DMS153 treated with DMSO at 0.1 percent for 48 hours (cell line): ENCODE data around the gene LMTK2.

Source experiments
- DNase-seq: peaks from one replicate; lab custom pipeline; 2025; ENCODE audit not compliant: unreplicated experiment; lab: John Stamatoyannopoulos, UW

The LMTK2 gene

DNA sequence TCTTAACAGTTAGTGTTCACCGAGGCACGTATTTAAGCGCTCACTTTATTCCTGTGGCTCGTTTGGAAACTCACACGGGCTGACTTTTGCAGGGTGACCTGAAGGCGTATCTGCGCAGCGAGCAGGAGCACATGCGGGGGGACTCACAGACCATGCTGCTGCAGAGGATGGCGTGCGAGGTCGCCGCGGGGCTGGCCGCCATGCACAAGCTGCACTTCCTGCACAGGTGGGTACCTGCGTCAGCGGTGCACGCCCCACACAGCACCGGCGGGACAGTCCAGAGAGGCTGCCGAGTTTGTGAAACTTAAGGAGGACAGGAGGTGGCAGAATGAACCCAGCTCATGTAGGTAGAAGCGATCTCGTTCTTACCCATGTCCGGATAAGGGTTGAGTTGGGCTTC is 64.8 kb downstream of the LMTK2 start:
- no peak for DNase-seq

DNA sequence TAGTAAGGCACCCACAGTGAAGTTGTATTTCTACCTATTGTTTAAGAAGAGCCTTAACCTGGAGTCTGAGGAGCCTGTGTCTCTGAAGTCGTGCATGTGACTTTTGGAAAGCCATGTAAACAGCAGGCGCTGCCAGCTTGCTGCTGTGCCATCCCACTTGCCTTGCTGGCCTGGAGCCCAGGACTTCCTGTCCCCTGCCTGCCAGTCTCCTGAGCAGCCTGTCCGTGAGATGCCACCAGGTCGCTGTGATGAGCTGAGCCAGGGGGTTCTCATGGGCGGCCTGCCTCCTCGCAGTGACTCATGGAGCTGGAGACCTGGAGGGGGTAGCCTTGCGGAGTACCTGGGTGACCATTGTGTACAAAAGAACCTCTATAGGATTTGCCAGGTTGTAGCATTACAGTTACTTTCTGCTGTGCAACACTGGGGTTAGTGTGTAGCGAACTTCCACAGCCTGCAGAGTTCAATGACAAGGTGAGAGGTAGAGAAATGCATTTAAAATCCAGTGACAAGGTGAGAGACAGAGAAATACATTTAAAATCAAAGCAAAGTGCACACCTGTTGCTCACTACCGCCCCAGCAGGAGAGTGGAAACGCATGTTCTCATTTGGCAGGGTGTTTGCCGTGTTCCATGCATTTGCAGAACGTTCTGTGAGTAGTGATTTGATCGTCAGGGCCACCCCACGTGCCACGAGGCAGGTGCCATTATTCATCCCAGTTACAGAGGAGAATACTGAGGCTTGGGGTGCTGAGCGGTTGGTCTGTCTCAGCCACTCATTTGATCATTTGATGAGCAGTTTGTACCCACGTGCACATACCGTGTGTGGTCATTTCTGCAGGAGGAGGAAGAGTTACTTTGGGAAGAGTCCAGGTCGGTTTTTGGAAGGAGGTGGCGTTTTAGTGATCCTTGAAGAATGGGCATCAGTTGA is 67.9 kb downstream of the LMTK2 start:
- DNase-seq: no peak

DNA sequence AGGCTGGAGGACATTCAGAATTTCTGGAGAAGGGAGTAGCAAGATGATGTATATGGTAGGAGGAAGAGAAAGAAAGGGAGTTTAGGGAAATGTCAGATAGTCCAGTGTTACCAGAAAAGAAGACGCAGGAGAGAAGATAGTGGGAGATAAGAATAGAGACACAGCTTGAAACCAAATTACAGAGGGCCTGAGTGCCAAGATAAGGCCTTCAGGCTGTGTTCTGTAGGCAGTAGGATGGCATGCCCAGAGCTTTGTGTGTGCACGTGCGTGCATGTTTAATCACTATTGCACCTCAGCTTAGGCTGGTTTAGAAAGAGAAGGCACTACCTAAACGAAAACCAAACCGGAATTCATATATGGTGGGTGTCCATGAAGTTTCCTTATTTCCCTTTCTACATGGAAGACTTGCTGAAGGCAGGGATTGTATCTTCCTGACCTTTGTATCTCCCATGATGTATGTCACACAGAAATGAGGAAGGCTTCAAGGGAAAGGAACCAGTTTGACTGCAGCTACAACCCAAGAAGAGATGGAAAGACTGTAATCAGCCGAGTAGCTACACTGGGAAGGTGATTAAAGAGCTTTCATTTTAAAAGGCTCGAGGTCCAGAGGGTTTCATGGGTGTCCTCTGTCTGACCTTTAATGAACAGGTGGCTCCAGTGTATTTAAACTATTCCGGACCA is 68.7 kb downstream of the LMTK2 start:
- DNase-seq: no peak

DNA sequence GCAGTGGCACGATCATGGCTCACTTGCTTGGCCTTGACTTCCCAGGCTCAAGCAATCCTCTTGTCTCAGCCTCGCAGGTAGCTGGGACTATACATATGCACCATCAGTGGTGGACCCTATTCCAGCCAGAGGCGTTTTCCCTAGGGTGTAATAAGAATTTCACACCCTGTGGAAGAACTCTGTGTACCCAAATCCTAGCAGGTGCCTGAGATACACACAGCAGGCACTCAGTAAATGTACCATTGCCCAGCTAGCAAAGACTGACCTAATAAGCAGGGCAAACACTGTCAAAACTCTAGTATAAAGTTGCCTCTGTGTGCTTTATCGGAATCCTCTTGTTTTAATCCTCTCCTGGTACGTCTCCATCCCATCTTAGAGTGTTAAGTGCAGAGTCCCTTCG is 70.9 kb downstream of the LMTK2 start:
- no peak for DNase-seq

DNA sequence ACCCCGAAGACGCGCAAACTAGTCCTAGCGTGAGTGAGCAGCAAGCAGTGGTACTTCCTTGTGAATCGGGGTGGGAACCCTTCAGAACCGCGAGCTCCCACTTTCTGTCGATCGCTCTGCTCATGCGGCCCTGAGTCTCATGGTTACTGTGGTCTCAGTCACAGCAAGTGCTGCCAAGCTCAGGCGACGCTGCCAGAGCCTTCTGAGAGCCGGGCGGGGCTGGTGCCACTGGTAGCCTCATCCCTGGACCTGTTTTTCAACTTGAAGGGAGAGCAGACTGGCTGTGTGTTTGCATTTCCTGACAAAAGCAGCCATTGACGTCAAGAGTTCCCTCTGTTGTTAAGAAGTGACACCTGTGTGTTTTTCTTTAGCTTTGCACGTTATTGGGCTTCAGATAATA is 71.7 kb downstream of the LMTK2 start:
- peak; percentile 41 for DNase-seq

DNA sequence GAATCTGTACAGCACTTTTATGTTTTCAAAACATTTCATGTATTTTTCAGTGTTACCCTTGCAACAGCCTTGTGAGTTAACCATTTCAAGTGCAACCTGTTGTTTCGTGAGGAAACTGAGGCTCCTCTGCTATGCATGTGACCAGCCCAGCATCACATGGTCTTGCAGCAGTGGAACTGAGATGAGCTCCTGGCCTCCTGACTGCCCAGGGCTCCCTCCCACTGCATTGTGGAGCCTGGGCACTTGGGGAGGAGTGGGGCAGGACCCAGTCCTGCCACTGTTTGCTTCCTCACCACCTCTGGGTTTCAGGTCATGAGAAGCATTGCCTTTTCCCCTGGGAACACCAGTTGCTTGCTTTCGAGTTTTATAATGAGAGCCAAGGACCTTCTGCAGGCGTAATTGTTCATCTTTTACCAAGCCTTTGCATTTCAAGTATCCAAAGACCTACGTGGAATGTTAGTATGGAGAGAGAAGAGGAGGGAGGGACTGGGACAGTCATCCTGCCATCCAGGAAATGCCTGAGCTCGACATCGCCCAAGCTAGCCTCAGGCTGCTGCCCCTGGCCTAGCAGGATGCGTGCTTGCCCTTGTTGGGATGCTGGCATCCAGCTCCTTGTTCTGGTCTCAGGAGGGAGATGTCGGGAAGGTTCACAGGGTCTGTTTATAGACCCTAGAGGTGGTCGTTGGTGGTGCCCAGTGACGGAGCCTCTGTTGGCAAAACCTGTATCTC is 72.3 kb downstream of the LMTK2 start:
- DNase-seq: no peak

DNA sequence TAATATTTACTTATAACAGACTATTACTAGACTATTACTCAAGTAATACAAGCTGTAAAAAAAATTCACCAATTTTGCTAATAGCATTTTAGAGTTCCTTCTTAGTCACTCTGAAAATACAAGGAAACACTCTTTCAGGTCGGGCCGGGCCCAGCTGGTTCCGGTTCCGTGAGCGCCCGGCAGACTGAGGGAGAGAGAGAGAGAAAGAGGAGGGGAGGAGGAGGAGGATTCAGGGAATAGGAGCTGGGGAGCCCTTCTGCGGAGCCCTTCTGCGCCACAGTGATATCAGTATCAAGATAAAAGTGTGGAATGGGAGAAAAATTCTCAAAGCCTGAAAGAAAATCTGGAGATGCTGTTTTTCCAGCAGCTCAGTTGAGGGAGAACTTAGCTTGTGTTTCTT is 74.1 kb downstream of the LMTK2 start:
- no peak for DNase-seq

DNA sequence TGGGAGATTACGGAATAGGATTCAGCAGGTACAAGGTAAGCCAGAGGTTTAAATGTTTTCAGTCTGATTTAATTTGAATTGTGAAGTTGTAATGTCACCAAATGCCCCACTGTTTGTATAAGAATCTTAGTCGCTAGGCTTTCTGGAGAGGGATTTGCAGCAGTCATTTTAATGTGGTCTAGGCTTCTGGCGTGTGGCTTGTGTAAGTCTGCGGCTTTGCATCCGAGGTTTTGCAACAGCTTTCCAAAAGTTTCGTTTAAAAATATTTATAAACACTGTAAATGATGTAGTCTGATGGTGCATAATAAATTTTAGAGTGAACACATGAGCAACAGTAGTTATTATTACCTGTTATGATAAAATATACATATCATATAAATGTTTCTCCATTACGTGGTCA is 78.4 kb downstream of the LMTK2 start:
- DNase-seq: no peak

DNA sequence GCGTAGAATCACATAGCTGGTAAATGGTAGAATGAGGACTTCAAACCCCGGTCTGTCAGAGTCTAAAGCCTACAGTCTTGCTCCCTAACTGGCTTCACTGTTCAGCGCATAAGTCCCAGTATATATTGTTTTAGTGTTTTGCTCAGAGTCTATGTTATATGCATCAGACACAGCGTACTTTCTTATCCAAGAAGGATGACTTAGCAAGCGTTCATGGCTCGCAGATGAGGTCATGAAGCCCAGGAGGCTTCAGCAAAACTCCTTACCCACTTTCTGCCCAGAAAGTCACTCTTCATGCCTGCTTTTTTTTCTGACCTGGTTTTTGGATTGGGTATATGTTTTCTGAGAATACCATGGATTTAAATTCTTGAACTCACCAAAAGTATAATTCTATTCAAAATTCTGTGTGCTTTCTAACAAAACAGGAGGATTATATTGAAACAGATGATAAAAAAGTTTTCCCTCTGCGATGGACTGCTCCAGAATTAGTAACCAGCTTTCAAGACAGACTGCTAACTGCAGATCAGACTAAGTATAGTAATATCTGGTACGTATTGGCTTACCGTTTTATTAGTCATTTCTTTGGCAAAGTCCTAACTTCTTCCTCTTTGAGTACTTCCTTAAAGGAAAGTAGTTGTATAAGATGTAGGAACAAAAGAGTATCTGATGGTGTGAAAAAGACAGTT is 79.9 kb downstream of the LMTK2 start:
- no peak for DNase-seq

DNA sequence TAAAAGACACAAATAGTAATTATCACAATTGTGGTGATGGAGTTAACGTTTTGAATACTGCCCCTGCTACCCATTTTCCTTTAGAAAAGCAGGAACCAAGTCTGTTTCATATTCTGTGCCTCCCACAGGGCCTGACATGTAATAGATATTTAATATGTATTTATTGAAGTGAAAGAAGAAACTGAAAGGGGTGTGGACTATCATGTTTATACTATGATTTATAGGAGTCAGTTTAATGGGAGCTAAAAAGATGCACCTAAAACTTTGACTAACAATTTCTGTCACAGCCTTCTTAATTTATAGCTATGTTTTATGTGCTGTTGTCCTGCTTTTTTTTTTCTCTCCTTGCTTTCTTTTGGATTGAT is 80.5 kb downstream of the LMTK2 start:
- no peak for DNase-seq

DNA sequence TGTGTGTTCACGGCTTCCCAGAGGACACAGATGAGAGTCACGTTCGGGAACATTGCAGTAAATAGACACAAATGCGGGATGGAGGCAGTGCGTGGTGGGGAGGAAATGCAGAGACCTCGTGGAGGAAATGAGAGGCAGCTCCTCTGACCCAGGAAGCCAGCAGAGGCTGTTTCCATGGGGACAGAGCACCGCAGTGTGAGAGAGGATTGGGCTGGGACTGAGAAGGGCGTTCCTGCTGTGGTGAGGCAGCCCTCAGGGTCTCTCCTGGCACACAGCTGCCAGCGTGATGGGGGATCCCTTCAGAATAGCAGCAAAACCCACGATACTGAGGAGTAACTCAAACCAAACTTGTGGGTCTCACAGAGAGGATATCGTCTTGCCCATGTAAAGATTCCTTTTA is 82.9 kb downstream of the LMTK2 start:
- no peak for DNase-seq

DNA sequence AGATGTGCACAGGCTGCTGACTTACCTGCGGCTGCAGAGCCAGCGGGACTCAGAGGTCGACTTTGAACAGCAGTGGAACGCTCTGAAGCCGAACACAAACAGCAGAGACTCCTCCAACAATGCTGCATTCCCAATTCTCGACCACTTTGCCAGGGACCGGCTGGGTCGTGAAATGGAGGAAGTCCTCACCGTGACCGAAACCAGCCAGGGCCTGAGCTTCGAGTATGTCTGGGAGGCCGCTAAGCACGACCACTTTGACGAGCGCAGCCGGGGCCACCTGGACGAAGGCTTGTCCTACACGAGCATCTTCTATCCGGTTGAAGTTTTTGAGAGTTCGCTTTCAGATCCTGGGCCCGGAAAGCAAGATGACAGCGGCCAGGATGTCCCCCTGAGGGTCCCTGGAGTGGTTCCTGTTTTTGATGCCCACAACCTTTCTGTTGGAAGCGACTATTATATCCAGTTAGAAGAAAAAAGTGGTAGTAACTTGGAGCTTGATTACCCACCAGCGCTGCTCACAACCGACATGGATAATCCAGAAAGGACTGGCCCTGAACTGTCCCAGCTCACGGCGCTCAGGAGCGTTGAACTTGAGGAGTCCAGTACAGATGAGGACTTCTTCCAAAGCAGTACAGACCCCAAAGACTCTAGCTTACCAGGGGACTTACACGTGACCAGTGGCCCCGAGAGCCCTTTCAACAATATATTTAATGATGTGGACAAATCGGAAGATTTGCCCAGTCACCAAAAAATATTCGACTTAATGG is 85.2 kb downstream of the LMTK2 start:
- DNase-seq: no peak

DNA sequence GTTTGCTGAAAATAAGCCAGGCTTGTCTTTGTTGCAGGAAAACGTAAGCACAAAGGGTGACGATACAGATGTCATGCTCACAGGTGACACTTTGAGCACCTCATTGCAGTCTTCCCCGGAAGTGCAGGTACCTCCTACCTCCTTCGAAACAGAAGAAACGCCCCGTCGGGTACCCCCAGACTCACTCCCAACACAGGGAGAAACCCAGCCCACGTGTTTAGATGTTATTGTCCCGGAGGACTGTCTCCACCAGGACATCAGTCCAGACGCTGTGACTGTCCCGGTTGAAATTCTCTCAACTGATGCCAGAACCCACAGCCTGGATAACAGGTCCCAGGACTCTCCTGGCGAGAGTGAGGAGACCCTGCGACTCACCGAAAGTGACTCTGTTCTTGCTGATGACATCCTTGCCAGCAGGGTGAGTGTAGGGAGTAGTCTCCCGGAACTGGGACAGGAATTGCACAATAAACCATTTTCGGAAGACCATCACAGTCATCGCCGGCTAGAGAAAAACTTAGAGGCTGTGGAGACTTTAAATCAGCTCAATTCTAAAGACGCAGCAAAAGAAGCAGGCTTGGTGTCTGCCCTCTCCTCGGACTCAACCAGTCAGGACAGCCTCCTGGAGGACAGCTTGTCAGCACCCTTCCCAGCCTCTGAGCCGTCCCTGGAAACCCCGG is 86.3 kb downstream of the LMTK2 start:
- no peak for DNase-seq

DNA sequence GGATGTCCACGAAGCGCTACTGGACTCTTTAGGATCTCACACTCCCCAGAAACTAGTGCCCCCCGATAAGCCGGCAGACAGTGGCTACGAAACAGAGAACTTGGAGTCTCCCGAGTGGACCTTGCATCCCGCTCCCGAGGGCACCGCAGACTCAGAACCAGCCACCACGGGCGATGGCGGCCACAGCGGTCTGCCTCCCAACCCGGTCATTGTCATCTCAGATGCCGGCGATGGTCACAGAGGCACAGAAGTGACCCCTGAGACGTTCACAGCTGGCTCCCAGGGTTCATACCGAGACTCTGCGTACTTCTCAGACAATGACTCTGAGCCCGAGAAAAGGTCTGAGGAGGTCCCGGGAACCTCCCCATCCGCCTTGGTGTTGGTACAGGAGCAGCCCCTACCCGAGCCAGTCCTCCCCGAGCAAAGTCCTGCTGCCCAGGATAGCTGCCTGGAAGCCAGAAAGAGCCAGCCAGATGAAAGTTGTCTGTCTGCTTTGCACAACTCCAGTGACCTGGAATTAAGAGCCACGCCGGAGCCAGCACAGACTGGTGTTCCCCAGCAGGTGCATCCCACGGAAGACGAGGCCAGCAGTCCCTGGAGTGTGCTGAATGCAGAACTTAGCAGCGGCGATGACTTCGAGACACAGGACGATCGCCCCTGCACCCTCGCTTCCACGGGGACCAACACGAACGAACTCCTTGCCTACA is 87.0 kb downstream of the LMTK2 start:
- no peak for DNase-seq

DNA sequence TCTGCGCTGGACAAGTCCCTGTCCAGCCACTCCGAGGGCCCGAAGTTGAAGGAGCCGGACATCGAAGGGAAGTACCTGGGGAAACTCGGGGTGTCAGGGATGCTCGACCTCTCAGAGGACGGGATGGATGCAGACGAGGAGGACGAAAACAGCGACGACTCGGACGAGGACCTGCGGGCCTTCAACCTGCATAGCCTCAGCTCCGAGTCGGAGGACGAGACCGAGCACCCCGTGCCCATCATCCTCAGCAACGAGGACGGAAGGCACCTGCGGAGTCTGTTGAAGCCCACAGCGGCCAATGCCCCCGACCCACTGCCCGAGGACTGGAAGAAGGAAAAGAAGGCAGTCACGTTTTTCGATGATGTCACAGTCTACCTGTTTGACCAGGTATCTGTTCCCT is 87.5 kb downstream of the LMTK2 start:
- no peak for DNase-seq

DNA sequence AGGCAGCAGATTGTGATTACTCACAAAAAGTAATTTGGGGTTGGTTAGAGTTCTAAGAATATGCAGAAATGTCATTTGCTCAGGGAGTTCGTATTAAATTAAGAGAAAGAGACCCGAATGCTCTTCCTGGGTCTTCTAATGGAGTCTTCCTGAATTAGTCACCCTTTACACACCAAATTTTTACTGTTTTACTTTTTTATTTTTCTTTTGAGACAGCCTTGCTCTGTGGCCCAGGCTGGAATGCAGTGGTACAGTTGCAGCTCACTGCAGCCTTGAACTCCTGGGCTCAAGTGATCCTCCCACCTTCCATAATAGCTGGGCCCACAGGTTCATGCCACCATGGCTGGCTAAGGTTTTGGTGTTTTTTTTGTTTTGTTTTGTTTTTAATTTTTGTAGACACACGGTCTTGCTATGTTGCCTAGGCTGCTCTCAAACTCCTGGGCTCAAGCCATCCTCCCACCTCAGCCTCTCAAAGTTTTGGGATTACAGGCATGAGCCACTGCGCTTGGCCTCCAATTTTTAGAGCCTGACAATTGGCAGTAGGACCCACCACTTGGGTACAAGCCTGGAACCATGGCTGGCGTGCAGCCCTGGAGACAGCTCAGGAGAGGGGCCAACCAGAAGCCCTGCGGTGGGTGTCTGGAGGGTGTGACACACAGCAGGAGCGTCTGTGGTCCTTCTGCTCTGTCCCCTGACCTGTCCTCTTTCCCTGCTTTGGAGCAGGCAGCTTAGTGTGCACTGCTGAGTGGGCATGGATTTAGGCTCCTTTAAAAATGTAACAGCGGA is 88.2 kb downstream of the LMTK2 start:
- no peak for DNase-seq

DNA sequence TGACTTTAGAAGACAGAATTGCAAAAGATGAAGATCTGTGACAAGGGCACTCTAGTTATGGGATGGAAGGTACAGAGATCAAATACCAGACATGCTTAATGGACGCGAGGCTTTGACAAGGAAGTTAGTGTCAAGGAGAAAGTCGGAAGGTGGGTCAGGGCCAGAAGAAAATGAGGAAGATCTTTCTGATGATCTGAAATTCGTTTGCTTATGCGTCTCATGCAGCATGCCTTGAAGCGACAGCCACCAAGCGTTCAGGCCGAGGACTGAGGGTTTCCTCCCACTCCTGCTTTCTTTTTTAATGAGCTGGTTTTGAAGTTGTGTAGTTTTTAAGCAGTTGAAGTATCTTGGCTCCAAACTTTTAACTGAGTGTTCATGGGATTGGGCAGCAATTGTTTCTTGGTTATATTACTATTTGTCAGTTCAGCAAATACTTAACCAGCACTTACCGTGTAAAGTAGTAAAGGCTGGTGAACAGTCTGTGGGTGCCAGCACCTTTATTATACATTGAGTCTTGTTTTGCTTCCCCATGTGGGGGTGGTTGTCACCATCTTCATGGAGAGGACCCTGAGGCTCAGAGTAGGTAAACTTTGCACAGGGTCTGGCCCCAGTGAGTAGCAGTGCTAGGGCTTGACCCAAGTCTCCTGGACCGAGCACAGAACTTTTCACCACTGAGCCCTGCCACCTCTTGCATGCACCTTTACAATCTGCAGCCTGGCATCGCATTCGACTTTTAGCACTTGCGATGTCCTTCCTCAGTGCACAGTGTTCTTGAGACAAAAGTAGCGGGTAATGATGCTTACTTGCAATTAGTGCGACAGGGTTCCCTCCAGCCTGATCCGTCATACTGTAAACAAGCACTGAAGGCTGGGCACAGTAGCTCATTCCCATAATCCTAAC is 90.3 kb downstream of the LMTK2 start:
- no peak for DNase-seq

DNA sequence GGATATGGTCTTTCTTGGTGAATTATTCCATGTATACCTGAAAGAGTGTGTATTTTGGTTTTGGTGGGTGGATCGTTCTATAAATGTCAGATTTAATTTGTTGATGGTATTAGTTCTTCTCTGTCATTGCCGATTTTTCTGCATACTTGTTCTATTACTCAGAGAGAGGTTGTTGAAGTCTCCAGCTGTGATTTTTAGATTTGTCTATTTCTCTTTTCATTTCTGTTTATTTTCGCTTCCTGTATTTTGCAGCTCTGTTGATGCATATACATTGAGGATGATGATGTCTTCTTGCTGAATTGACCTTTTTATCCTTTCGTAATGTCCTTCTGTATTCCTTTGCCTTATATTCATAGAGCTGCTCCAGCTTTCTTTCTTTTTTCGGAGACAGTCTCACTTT is 92.5 kb downstream of the LMTK2 start:
- no peak for DNase-seq
